Kidney glomerular epithelial cell (primary cell): ENCODE data around the gene CADPS.

Experiments
- DNase-seq: peaks from one replicate; lab custom pipeline; 2025; lab: John Stamatoyannopoulos, UW

CADPS gene

DNA sequence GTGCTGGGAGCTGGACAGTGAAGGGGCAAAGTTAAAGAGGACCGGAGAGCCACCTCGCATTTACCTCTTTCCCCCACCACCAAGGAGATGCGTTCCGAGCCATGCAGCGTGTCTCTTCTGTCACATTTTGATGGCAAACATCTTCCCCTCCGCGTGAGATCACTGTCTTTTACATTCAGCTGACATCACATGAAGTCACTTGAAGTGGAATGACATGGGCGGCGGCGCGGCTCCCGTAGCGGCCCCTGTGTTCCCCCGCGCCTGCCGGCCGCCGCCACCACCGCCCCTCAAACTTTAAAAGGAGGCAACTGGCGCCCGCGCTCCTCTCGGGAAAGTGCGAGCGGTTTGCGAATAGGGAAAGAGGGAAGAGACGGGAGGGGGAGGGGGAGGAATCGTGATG lies 502.0 kb downstream of the CADPS start, which contains the start of gene FEZF2:
FEZF2 (minus strand) TSS at position 336 of the 400 bp plus-strand sequence. CDS start 682 bp downstream, outside the sequence.
- DNase-seq = no peak

DNA sequence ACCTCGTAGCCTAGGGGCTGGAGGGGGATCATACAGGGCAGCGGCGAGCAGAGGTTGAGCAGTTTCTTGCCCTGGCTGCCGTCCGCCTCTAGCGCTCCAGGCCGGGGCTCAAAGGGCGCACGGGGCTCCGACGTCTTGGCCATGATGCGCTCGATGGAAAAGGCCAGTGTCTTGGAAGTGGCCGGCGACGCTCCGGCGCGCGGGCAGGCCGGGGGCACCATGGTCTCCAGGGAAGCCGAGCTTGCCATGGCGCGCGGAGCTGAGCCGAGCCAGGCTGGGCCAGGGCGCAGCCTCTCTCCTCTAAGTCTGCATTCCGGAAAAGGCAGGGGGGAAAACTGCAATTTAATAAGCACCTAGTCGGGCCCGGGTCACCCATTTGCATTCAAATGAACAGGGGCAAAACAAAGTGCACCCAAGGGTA lies 502.6 kb downstream of the CADPS start:
- DNase-seq = no peak

DNA sequence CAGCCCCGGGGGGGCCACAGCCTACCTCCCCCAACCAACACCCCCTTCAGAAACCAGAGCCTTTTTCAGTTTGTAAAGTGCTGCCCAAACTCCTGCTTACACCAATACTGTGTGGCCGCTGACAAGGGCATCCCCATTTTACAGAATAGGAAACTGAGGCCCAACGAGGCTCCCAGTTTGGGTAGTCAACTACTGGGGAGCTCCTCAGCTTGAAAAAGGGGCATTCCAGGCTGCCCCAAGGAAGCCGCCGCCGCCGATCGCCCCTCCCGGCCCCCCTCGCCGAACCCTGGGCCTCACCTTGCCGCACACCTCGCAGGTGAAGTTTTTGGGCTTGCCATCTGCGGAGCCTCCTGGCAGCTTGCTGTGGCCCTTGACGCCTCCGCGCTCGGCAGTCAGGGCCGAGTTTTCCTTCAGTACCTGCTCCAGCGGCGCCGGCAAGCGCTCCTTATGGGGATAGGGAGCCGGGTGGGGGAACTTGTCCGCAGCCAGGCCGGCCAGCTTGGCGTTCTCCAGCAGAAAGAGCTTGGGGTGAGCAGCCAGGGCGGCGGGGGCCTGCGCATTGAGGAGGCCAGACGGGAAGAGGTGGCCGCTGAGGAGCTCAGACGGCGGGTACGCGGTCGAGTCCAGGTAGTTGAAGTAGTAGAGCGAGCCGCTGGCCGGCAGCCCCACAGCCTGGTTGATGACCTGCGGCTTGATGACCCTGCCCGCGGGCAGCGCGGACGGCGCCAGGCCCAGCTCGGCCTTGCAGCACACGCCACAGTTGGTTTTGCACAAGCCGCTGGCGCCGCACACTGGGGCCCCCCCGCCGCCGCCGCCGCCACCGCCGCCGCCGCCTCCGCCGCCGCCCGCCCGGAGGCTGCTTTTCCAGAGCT lies 503.3 kb downstream of the CADPS start:
- DNase-seq = no peak

DNA sequence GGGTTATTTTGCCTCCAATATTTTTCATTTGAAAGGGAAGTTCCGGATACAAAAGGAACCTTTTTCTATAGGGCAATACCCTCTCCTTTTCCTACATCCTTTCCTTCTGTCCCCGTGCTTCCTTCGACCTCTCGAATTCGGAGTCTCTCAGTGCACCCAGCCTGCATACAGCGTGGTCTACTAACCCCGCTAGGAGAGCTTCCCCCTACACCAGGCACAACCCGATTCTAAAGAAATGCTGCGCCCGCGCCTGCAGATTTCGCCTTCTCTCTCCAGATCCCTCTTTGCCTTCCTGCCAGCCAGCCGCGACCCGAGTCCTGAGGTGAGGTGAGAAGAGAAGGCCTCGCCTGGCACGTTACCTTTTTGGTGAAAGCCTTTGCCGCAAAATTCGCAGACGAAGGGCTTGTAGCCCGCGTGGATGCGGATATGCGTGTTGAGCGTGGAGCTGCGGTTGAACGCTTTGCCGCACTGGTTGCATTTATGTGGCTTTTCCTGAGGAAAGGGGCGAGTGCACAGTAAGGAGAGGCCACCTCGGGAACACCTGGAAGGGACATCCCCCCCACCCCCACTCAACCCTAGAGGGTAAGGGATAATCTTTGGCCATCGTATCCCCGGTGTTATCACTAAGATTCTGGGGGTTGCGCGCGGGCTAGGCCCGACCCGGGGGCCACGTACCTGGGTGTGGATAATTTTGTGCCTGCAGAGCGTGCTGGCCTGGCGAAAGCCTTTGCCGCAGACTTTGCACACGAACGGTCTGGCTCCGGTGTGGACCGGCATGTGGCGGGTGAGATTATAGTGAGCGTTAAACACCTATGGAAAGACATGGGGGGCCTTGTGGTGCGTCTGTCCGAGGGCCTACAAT lies 504.1 kb downstream of the CADPS start:
- DNase-seq = no peak

DNA sequence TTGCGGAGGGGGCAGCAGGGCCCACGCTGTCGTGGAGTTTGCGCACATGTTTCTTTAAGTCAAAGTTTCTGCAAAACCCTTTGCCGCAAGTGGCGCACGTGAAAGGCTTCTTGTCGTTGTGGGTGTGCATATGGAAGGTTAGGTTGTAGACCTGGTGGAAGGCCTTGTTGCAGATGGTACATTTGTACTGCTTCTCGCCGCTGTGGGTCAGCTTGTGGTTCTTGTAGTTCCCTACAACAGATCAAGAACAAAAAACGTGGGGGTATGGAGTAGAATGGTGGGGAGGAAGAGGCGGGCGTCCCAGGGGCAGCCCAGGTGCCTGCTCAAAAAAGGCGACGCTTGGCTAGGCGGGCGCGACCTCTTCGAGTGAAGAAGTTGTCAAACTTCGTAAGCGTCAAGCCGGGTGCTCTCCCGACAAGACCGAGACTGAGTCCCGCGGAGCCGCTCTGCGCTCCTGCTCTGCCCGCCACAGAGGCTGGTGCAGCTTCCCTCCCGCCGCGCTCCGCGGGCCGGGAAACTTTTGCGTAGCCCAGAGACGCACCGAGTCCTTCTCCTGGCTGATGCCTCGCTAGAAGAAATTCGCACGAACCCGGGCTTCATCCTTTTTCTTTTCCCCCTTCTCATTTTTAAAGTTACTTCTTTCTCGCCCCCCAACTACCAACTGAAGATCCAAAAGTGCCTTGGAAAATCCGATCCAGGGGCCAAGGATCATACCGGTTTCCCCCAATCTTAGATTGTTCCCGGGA lies 504.9 kb downstream of the CADPS start:
- no peak for DNase-seq

DNA sequence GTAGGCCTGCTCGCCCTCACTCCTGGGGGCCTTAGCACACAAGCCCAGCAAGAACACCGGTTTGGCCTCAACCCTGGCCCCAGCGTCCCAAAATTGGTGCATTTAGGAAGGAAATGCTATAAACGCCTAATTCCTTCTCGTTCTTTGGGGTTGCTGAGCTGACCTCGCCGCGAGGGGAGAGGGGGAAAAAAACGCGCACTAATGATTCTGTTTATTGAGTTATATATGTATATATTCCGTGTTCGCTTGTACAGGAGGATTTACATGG lies 505.8 kb downstream of the CADPS start:
- no peak for DNase-seq

DNA sequence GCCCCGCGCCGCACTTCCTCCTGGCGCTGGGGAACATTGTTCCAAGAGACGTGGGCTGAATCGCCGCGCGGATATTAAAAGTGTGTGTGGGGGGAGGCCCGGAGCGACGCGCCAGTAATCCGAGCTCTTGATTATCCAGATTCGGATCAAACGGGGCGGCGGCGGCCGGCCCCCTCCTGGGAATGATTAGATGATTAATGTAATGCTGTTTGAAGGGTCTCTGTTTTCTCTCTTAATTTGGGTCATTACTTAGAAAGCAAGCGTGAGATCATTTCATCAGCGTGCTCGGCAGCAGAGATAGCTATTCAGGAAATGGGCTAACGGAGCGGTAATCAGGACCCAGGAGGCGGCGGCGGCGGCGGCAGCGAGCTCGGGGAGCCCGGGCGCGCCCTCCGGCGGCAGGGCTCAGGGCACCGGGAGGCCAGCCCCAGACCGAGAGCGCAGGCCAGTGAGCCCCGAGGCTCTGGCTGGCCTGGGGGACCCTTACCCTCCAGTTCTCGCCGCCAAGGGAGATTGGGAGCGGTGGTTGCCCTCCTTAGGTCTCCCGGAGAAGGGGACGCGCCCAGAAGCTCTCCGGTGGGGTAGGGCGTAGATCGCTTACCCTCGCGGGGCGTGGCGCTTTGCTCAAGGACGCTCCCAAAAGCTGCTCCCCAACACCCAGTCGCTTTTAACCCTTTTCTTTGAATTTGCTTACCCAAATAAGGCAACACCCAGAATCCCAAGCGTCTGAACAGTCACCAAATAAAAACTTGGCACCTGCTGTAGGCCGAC lies 506.3 kb downstream of the CADPS start:
- DNase-seq = no peak

DNA sequence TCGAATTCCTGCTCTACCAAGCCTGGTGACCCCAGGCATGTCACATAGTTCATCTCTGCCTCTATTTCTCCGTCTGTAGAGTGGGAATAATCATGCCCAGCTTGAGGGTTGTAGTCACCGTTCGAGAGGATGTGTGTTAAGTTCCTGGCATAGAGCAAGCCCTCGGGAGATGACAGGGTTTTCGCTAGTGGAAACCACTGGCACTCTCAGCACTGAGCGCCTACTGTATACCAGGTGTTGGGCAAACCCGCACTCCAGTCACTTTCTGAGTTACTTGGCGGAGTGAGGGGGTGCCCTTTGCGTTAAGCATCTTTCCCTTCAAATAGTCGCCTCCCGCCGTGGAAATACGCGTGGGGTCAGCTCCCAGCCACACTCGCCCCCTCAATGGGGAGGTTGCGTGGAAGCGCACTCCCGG lies 506.9 kb downstream of the CADPS start:
- no peak for DNase-seq

DNA sequence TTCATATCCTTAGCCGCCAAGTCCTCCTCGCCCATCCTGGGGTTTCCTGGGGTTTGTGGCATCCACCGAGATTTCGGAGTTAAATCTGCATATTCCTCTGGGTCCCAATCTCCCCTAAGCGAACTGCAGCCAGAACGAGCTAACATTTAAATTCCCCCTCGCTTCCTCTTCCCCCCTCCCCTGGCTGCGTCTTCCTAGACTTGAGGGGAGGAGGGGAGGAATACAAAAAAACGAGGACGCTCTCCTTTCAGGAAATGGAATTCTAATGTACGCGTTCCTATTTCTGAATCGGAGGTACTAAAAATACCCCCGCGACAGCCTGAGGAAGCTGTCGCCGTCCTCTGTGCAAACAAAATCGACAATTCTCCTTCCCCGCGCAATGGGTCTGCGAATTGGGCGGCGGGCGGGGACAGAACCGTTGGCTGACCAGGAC lies 507.4 kb downstream of the CADPS start:
- no peak for DNase-seq

DNA sequence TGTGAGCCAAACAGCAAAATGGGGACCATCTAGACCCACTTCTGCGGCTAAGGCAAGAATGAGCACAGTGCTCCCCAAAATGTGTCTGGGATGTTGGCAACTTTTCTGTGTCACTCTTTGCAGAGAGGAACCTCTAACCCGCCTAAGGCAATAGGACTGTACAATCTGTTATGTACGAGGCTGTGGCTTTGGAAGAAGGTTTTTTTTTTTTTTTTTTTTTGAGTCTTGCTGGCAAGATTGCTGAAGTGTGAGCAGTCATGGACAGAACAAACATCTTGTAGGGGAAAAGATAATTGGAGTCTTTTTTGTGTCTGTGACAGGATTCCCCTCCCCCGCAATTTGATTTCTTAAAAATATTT lies 509.1 kb downstream of the CADPS start:
- DNase-seq = no peak

DNA sequence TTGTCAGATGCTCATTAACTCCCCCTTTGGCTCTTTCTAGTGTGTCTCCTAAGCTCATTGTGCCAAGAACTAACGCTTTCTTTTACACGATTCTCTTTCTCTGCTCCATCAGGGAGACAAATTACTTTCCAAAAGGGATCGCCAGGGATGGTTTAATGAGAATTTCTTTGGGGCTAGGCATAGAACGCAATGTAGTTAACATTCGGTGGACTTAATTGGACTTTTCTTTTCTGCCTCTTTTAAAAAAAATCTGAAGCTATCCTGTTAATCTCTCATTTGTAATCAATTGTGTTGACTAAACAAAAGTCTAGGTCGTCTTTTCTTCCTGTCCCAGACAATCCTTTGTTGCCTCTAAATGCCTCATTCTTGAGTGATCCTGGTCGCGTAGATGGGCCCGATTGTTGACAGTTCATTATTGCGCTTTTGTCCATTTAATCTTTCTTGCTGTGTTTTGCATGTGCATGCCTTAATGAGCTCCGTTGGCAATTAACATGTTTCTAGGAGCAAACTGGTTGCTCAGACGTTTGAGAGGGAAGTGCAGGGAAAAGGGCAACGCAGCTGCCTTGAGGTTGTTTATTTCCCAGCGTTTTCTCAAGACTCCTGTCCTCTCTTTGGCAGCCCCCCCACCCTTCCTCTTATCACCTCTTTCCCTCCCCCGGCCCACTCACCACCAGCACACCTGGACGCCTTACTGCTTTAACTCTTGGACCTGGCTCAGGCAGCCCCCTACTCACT lies 509.7 kb downstream of the CADPS start:
- no peak for DNase-seq

DNA sequence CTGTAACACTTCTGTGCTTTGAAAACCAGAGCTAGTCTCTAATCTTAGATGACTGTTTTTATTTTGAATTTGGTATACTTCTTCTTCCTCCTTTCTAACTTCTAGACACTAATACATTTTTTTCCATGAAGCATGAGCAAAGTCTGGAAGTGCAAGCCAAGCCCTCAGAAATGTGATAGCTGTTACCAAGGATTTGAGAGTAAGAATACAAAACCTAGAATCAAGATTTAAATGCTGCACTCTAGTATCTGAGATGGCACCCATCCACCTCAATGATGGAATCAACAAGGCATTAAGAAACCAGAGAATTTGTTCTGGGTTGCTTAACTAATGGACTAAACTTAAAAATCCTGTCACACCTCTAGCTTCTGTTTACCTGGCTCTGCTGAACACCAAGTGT lies 511.0 kb downstream of the CADPS start:
- DNase-seq = no peak

DNA sequence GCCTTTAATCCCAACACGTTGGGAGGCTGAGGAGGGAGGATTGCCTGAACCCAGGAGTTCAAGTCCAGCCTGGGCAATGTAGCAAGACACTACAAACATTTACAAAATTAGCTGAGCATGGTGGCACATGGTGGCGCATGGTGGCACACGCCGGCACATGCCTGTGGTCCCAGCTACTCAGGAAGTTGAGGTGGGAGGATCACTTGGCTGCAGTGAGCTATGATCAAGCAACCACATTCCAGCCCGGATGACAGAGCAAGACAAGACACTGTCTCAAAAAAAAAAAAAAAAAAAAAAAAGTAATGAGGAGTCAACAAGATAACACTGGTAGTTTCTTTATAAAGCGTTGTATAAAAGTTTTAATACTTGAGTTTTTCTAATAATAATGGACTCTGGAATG lies 511.9 kb downstream of the CADPS start:
- DNase-seq = no peak

DNA sequence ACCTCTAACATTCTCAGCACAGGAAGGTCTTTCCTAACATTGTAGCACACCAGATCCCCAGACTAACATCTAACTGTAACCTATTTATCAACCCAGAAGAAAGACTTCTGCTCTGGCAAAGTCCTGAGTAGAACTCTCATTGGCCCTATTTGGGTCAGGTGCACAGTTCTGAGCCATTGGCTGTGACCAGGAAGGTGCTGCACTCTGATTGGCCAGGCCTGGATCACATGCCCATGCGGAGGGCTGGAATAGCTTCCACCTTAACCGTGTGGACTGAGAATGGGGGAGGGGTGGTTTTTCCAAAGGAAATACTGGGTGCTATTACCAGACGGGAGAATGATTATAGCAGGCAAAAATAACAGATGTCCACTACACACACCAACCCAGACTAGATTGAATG lies 513.4 kb downstream of the CADPS start:
- no peak for DNase-seq

DNA sequence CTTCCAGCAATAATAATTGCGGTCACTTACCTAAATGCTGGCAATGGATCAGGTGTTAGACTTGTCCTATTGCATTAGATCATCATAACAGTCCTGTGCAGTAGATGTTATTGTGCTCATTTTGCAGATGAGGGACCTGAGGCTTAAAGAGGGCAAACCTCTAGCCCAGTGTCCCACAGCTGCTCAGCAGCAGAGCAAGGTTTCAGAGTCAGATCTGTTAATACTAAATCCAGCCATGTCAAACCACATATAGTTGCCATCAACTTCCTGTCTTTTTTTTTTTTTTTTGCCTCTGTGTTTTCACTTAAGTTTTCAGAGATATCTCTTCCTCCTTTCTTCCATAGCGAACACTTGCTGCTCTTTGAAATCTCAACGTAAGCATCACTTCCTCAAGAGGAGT lies 514.0 kb downstream of the CADPS start:
- no peak for DNase-seq

DNA sequence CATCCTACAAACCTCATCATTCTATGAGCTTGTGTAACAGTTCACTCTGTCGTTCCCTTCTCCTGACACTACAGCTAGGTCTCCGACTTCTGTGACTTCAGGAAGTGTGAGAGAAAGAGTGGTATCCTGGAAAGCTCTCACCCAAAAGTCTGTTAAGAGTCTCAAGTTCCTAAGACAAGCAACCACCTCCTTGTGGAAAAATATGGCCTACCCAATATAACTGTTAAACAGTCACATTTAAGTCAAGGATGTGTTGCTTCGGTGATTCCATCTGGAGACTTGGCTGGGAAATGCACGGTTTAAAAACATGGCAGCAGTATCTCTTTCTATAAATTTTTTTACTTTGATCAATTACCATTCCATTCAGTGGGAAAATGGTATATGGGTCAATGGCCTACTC lies 515.7 kb downstream of the CADPS start:
- no peak for DNase-seq

DNA sequence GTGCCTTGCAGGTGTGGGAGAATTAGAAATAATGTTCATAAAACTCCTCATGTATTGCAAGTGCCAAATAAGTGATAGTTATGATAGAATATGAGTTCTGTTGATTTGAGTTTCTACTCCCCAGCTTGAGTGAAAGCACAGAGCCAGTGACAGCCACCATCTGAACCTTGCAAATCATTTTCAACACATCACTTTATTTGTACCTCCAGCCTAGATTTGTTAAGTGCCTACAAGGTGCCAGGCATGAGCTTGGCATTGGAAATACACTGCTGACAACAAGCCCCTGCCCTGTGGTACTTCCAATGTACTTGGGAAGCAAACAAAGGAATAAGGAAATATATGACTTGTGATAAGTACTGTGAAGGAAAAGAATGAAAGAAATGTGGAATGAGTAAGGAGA lies 518.9 kb downstream of the CADPS start:
- no peak for DNase-seq

DNA sequence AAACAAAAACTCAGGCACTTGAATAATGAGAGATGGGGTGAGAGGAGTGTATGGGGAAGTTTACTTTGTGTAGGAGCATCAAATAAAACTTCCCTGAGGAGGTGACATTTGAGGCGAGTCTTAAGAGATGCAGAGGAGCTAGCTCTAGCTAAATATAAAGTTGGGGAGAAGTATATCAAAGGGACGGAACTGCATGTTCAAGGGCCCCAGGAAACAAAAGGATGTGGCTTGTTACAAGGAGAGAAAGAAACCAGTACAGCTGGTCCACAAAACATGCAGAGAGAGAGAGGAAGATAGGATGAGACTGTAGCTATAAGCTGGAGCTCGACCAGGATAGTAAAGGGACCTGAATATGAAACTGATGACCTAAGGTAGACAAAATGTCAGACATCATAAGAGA lies 519.5 kb downstream of the CADPS start:
- no peak for DNase-seq
